Measurements from ENCODE around the gene GRID2. TPM values are rescaled to one million over a fixed set of nuclear protein-coding genes. Genes with fewer than 3 reads are reported as not detected.

GRID2 gene
- total and polyA plus RNA-seq, 2 of the 13 experiments (the other 11 are each of a cell fraction or from before 2014, with no cell fraction given): not detected

DNA sequence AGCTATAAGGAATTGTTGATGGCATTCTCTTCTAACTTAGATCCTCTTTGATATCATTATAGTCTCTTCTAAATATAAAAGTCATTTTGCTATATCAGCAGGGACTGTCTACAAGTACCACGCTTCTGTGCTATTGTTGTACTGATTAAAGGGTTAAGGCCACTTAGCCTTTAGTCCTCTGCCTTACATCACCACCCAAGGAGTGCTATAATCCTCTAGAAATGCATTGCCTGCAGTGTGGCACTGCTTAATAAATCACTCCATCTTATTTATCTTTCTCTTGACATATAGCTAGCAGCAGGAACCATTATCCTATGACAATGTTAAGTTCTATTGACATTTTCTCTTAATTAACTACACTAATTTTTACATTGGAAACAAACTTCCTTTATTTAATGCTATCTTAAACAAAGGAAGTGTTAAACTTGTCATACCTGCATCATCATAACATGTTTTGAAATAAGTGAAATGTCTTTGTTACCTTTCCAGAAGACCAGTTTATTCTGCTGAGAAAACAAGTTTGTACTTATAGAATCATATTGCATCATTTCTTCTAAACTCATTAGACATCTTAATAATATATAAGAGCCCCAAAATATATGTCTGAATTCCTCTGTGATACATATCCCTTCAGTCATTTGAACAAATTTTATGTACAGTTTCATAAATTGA is 1163.9 kb downstream of the GRID2 start:
- no peaks in the 10 kb centered on the region for H3K36me3 ChIP-seq (replicated peaks in 1 of 2; ENCODE audit: control insufficient read depth in 1 of 2, insufficient read depth in 2 of 2, low read length in 2 of 2)
- FAIRE-seq: no peak
- H3K4me1 ChIP-seq (ENCODE audit: insufficient read depth, low read length): no peaks in the 10 kb centered on the region
- WGBS (ENCODE audit: low lambda C conversion rate): 4% methylated on average over 1 of the region's 1 CpG
- CTCF ChIA-PET (ENCODE audit: low intra/inter-chr PET ratio, low total read pairs): no interaction called here
- TF ChIP-seq, protein P1, sequence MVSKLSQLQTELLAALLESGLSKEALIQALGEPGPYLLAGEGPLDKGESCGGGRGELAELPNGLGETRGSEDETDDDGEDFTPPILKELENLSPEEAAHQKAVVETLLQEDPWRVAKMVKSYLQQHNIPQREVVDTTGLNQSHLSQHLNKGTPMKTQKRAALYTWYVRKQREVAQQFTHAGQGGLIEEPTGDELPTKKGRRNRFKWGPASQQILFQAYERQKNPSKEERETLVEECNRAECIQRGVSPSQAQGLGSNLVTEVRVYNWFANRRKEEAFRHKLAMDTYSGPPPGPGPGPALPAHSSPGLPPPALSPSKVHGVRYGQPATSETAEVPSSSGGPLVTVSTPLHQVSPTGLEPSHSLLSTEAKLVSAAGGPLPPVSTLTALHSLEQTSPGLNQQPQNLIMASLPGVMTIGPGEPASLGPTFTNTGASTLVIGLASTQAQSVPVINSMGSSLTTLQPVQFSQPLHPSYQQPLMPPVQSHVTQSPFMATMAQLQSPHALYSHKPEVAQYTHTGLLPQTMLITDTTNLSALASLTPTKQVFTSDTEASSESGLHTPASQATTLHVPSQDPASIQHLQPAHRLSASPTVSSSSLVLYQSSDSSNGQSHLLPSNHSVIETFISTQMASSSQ (IDR thresholded peaks at IDR 0.05; ENCODE audit: low read depth): no peak
- TF ChIP-seq, protein P1 (CRISPR knock-in tag; IDR thresholded peaks at IDR 0.05; ENCODE audit: borderline replicate concordance): no peak
- TF ChIP-seq REXO4 (CRISPR knock-in tag; IDR thresholded peaks at IDR 0.05; ENCODE audit: borderline replicate concordance) (no peak), NFKB2 (CRISPR knock-in tag; IDR thresholded peaks at IDR 0.05; ENCODE audit: borderline replicate concordance) (no peak), SRF (IDR thresholded peaks at IDR 0.05; ENCODE audit: low read depth, low read length) (no peak), NONO (IDR thresholded peaks at IDR 0.05) (no peak), NONO (CRISPR knock-in tag; conservative IDR thresholded peaks at IDR 0.05) (no peak), ZNF136 (CRISPR knock-in tag; IDR thresholded peaks at IDR 0.05; ENCODE audit: low read depth) (no peak), SP4 (CRISPR knock-in tag; IDR thresholded peaks at IDR 0.05) (no peak), SP5 (CRISPR knock-in tag; IDR thresholded peaks at IDR 0.05; ENCODE audit: borderline replicate concordance, low read depth) (no peak), HDAC1 (CRISPR knock-in tag; IDR thresholded peaks at IDR 0.05) (no peak), SETDB1 (CRISPR knock-in tag; IDR thresholded peaks at IDR 0.05; ENCODE audit: borderline replicate concordance) (no peak), GFI1 (CRISPR knock-in tag; IDR thresholded peaks at IDR 0.05; ENCODE audit: borderline replicate concordance) (no peak), ZNF451 (CRISPR knock-in tag; IDR thresholded peaks at IDR 0.05) (no peak)
- TF ChIP-seq, protein P2, sequence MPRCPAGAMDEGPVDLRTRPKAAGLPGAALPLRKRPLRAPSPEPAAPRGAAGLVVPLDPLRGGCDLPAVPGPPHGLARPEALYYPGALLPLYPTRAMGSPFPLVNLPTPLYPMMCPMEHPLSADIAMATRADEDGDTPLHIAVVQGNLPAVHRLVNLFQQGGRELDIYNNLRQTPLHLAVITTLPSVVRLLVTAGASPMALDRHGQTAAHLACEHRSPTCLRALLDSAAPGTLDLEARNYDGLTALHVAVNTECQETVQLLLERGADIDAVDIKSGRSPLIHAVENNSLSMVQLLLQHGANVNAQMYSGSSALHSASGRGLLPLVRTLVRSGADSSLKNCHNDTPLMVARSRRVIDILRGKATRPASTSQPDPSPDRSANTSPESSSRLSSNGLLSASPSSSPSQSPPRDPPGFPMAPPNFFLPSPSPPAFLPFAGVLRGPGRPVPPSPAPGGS (CRISPR knock-in tag; IDR thresholded peaks at IDR 0.05): no peak
- TF ChIP-seq, protein P3, sequence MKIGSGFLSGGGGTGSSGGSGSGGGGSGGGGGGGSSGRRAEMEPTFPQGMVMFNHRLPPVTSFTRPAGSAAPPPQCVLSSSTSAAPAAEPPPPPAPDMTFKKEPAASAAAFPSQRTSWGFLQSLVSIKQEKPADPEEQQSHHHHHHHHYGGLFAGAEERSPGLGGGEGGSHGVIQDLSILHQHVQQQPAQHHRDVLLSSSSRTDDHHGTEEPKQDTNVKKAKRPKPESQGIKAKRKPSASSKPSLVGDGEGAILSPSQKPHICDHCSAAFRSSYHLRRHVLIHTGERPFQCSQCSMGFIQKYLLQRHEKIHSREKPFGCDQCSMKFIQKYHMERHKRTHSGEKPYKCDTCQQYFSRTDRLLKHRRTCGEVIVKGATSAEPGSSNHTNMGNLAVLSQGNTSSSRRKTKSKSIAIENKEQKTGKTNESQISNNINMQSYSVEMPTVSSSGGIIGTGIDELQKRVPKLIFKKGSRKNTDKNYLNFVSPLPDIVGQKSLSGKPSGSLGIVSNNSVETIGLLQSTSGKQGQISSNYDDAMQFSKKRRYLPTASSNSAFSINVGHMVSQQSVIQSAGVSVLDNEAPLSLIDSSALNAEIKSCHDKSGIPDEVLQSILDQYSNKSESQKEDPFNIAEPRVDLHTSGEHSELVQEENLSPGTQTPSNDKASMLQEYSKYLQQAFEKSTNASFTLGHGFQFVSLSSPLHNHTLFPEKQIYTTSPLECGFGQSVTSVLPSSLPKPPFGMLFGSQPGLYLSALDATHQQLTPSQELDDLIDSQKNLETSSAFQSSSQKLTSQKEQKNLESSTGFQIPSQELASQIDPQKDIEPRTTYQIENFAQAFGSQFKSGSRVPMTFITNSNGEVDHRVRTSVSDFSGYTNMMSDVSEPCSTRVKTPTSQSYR (CRISPR knock-in tag; IDR thresholded peaks at IDR 0.05; ENCODE audit: borderline replicate concordance): no peak
- H3K27me3 ChIP-seq (ENCODE audit: control insufficient read depth in 1 of 2, insufficient read depth in 2 of 2, low read length in 2 of 2): no peaks in the 10 kb centered on the region
- H3K79me2 ChIP-seq (ENCODE audit: insufficient read depth, low read length): no peaks in the 10 kb centered on the region
- H3K4me2 ChIP-seq (ENCODE audit: low read depth, low read length): no peak overlapping the region
- H3K27ac ChIP-seq (ENCODE audit: extremely low read length, insufficient read depth, low read length): no peak overlapping the region
- in situ Hi-C loops (cut with HindIII; ENCODE audit: extremely low pct_ligation_motif_present, low pct_unique_long_range_greater_than_20kb): no loop called here
- no TSS peak for BruUV-seq (replicated peaks)
- no peak for DNase-seq (ENCODE audit: low spot score)
- no peak overlapping the region for H3K4me3 ChIP-seq (replicated peaks in 1 of 3; ENCODE audit: insufficient read depth in 1 of 3, low read depth in 2 of 3, low read length in 3 of 3)
- H4K20me1 ChIP-seq (ENCODE audit: insufficient read depth, low read length): no peaks in the 10 kb centered on the region
- no peak overlapping the region for H2AFZ ChIP-seq (ENCODE audit: low read length)
- POLR2A ChIA-PET: no interaction called here
- intact Hi-C loops (cut with micrococcal nuclease; ENCODE audit: unreplicated experiment): no loop called here
- no peaks in the 10 kb centered on the region for H3K9me3 ChIP-seq (ENCODE audit: low read length)
- no peak overlapping the region for H3K9ac ChIP-seq (ENCODE audit: insufficient read depth, low read depth, low read length)
- no peak for ATAC-seq

Data from HepG2 (cell line).